Nephron progenitor cell (in vitro differentiated cells): ENCODE results near the gene PIK3C3.

ENCODE experiments used
- DNase-seq: peaks from one replicate; pipeline ENCODE4 v3.0.0; 2021
- H3K27ac Mint-ChIP-seq: 2 replicates; pipeline ENCODE4 v1.8.0; 2021; ENCODE audit warnings: mild to moderate bottlenecking, moderate library complexity, mixed read lengths
- H3K27me3 Mint-ChIP-seq: 2 replicates; pipeline ENCODE4 v1.8.0; 2021; ENCODE audit warnings: mild to moderate bottlenecking, low read depth, mixed read lengths; ENCODE audit not compliant: poor library complexity
- H3K36me3 Mint-ChIP-seq: 2 replicates; pipeline ENCODE4 v1.8.0; 2021; ENCODE audit warnings: low read depth, mixed read lengths
- H3K4me1 Mint-ChIP-seq: 2 replicates; pipeline ENCODE4 v1.8.0; 2021; ENCODE audit warnings: mixed read lengths
- H3K4me3 Mint-ChIP-seq: 2 replicates; pipeline ENCODE4 v1.8.0; 2021; ENCODE audit warnings: mild to moderate bottlenecking, moderate library complexity, mixed read lengths
- H3K9me3 Mint-ChIP-seq: 2 replicates; pipeline ENCODE4 v1.8.0; 2021; ENCODE audit warnings: mild to moderate bottlenecking, moderate library complexity, mixed read lengths
- CTCF ChIP-seq: fragments of 200-600 bp; sonication (generic); IDR thresholded peaks from 2 replicates; pipeline ENCODE4 v1.5.0; 2021; ENCODE audit warnings: antibody characterized with exemption

Gene PIK3C3

GRCh38 chr18:41992703-41993102 is 37.7 kb downstream of the PIK3C3 start:
- no peak overlapping the region for H3K27ac Mint-ChIP-seq
- H3K9me3 Mint-ChIP-seq, result no peaks in the 10 kb centered on the region
- no peak for TF ChIP-seq CTCF
- no peaks in the 10 kb centered on the region for H3K27me3 Mint-ChIP-seq
- no peak overlapping the region for H3K4me3 Mint-ChIP-seq
- no peaks in the 10 kb centered on the region for H3K4me1 Mint-ChIP-seq
- DNase-seq, result no peak
- H3K36me3 Mint-ChIP-seq, result peaks cover 49% of the 10 kb centered on the region

- no peaks in the 10 kb centered on the region for H3K27me3 Mint-ChIP-seq
- no peak overlapping the region for H3K27ac Mint-ChIP-seq
- no peaks in the 10 kb centered on the region for H3K9me3 Mint-ChIP-seq
- H3K4me3 Mint-ChIP-seq, result no peak overlapping the region
- peaks cover 49% of the 10 kb centered on the region for H3K36me3 Mint-ChIP-seq
- DNase-seq, result no peak
- TF ChIP-seq CTCF, result no peak
- H3K4me1 Mint-ChIP-seq, result no peaks in the 10 kb centered on the region
These were observed 38.1 kb downstream of the PIK3C3 start for GRCh38 chr18:41993151-41993550.

GRCh38 chr18:41996020-41996419 is 41.0 kb downstream of the PIK3C3 start:
- Mint-ChIP-seq H3K4me3 (no peak overlapping the region), H3K4me1 (no peaks in the 10 kb centered on the region), H3K27me3 (no peaks in the 10 kb centered on the region), H3K36me3 (peaks cover 64% of the 10 kb centered on the region), H3K27ac (no peak overlapping the region), H3K9me3 (no peaks in the 10 kb centered on the region)
- no peak for DNase-seq
- no peak for TF ChIP-seq CTCF

GRCh38 chr18:41999751-42000150 is 44.7 kb downstream of the PIK3C3 start:
- H3K27me3 Mint-ChIP-seq, result no peaks in the 10 kb centered on the region
- H3K9me3 Mint-ChIP-seq, result no peaks in the 10 kb centered on the region
- no peak for DNase-seq
- no peak overlapping the region for H3K4me3 Mint-ChIP-seq
- H3K36me3 Mint-ChIP-seq, result peaks cover 79% of the 10 kb centered on the region
- H3K4me1 Mint-ChIP-seq, result no peaks in the 10 kb centered on the region
- no peak overlapping the region for H3K27ac Mint-ChIP-seq
- TF ChIP-seq CTCF, result no peak

GRCh38 chr18:42001801-42002200 is 46.8 kb downstream of the PIK3C3 start:
- no peak for TF ChIP-seq CTCF
- Mint-ChIP-seq H3K9me3 (no peaks in the 10 kb centered on the region), H3K27me3 (no peaks in the 10 kb centered on the region), H3K4me3 (no peak overlapping the region), H3K36me3 (peaks cover 83% of the 10 kb centered on the region), H3K4me1 (no peaks in the 10 kb centered on the region), H3K27ac (no peak overlapping the region)
- DNase-seq, result no peak

GRCh38 chr18:42004653-42005052 is 49.6 kb downstream of the PIK3C3 start:
- H3K4me3 Mint-ChIP-seq, result no peak overlapping the region
- no peak overlapping the region for H3K27ac Mint-ChIP-seq
- no peak for DNase-seq
- H3K27me3 Mint-ChIP-seq, result no peaks in the 10 kb centered on the region
- no peaks in the 10 kb centered on the region for H3K4me1 Mint-ChIP-seq
- TF ChIP-seq CTCF, result no peak
- peaks cover 71% of the 10 kb centered on the region for H3K36me3 Mint-ChIP-seq
- no peaks in the 10 kb centered on the region for H3K9me3 Mint-ChIP-seq
